GM23248 (cell line): ENCODE measurements around the gene DIDO1.

ENCODE experiments used
- EZH2 ChIP-seq: fragments of 200-600 bp; sonication (generic); IDR thresholded peaks from 2 replicates; pipeline ENCODE4 v1.6.1; 2018; ENCODE audit warnings: antibody characterized with exemption, mild to moderate bottlenecking; ENCODE audit not compliant: insufficient read depth, poor library complexity, severe bottlenecking
- EZH2phosphoT487 ChIP-seq: fragments of 200-600 bp; sonication (generic); IDR thresholded peaks from 2 replicates; pipeline ENCODE4 v1.6.1; 2018; ENCODE audit warnings: antibody characterized with exemption, moderate library complexity, mild to moderate bottlenecking, low read depth; ENCODE audit not compliant: insufficient read depth

DNA sequence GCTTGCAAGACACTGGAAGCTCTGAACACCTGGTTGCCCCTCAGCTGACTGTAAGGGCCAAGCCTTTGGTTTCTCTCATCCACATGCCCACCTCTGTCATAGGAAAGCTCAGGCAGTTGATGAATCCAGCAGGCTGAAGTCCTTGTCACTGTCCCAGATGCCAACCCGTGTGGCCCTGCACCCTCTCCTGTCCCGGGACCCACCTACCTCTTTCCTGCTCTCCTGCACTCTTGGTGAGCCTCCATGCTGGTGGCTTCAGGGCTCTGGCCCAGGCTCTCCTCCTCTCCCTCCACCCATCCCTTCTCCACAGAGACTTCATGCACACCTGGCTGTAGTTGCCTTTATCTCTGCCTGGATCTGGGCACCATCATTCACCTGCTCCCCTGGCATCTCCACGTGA is 7.7 kb upstream of the DIDO1 start:
- TF ChIP-seq EZH2phosphoT487 (no peak), EZH2 (no peak)
